Kidney capillary endothelial cell (primary cell): ENCODE results near the gene PTGFRN.

Source experiments
- DNase-seq: peaks from one replicate; pipeline ENCODE4 v3.0.0-alpha.2; 2018; ENCODE audit warnings: low spot score

Gene PTGFRN

DNA sequence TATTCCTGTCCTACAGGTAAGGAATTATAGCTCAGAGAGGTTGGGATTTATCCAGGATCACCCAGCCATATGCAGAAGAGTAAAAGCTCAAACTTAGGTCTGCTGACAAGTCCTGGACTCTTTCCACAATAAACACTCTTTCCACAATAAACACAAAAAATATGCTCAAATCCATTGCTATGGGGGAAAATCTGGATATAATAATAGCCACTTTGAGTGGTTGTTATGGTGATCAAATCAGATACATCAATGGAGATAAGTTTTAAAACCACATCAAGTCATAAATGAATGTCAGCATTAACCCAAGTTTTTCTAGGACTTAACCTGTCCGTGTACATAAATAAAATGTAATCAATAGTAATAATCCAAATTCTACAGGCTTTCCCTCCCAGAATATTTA is 128.1 kb downstream of the PTGFRN start:
- DNase-seq = no peak

- no peak for DNase-seq
Observed at GRCh38 chr1:117038236-117038635, 128.5 kb downstream of the PTGFRN start.
